ENCODE data around the gene MAFG. TPM values are rescaled to one million over a fixed set of nuclear protein-coding genes. Genes with fewer than 3 reads are reported as not detected.
"Not testable (repeated sequence)": the region's sequence is repeated elsewhere in the genome, so short reads cannot be mapped to it uniquely, and the experiment has no call there.

MAFG gene
- total RNA-seq, 1 donor from 2014 or later = 24.1 TPM

- peaks cover 3% of the 10 kb centered on the region for H3K36me3 Mint-ChIP-seq (ENCODE audit: low read depth)
Observed at GRCh38 chr17:81918832-81919545, 8.5 kb downstream of the MAFG start.

GRCh38 chr17:81918333-81918669 lies 9.2 kb downstream of the MAFG start:
- peaks cover 11% of the 10 kb centered on the region for H3K4me1 Mint-ChIP-seq
- DNase-seq (ENCODE audit: low read depth, low spot score); H3K36me3 Mint-ChIP-seq (ENCODE audit: low read depth); H3K27me3 Mint-ChIP-seq (ENCODE audit: low read depth); H3K9me3 Mint-ChIP-seq: not testable (repeated sequence)
- H3K27ac Mint-ChIP-seq (ENCODE audit: unreplicated experiment) = peak overlapping the region; percentile 62
- TF ChIP-seq CTCF (conservative IDR thresholded peaks at IDR 0.05) = peak; percentile 29
- peak overlapping the region; percentile 90 for H3K4me3 Mint-ChIP-seq

More at GRCh38 chr17:81918832-81919545, 8.5 kb downstream of the MAFG start:
- H3K9me3 Mint-ChIP-seq = no peaks in the 10 kb centered on the region
- H3K27ac Mint-ChIP-seq (ENCODE audit: unreplicated experiment) = no peak overlapping the region
- H3K4me3 Mint-ChIP-seq = peak overlapping the region; percentile 90
- no peak for TF ChIP-seq CTCF (conservative IDR thresholded peaks at IDR 0.05)
- no peak for DNase-seq (ENCODE audit: low read depth, low spot score)
- no peaks in the 10 kb centered on the region for H3K27me3 Mint-ChIP-seq (ENCODE audit: low read depth)
- peaks cover 13% of the 10 kb centered on the region for H3K4me1 Mint-ChIP-seq

GRCh38 chr17:81917565-81918332 lies 9.8 kb downstream of the MAFG start, which contains the start of gene SIRT7:
Gene SIRT7 (minus strand): TSS chr17:81918176. CDS start chr17:81918131, 45 bp downstream.
- H3K9me3 Mint-ChIP-seq = no peaks in the 10 kb centered on the region
- peaks cover 9% of the 10 kb centered on the region for H3K4me1 Mint-ChIP-seq
- H3K27ac Mint-ChIP-seq (ENCODE audit: unreplicated experiment) = peak within 1 kb of the TSS; percentile 62
- TF ChIP-seq CTCF (conservative IDR thresholded peaks at IDR 0.05) = no peak
- H3K4me3 Mint-ChIP-seq = peak within 1 kb of the TSS; percentile 90
- peaks cover 9% of the 10 kb centered on the region for H3K36me3 Mint-ChIP-seq (ENCODE audit: low read depth)
- H3K27me3 Mint-ChIP-seq (ENCODE audit: low read depth) = no peaks in the 10 kb centered on the region
- DNase-seq (ENCODE audit: low read depth, low spot score) = peak; percentile 65

GRCh38 chr17:81916234-81917001 lies 11.1 kb downstream of the MAFG start:
- Mint-ChIP-seq H3K4me1 (peaks cover 9% of the 10 kb centered on the region), H3K27me3 (ENCODE audit: low read depth) (no peaks in the 10 kb centered on the region), H3K27ac (ENCODE audit: unreplicated experiment) (no peak overlapping the region), H3K9me3 (no peaks in the 10 kb centered on the region), H3K36me3 (ENCODE audit: low read depth) (peaks cover 7% of the 10 kb centered on the region), H3K4me3 (peak overlapping the region; percentile 83)
- DNase-seq (ENCODE audit: low read depth, low spot score) = no peak
- no peak for TF ChIP-seq CTCF (conservative IDR thresholded peaks at IDR 0.05)

GRCh38 chr17:81915331-81915730 lies 12.2 kb downstream of the MAFG start:
- no peak overlapping the region for H3K27ac Mint-ChIP-seq (ENCODE audit: unreplicated experiment)
- H3K27me3 Mint-ChIP-seq (ENCODE audit: low read depth) = no peaks in the 10 kb centered on the region
- H3K4me1 Mint-ChIP-seq = peaks cover 12% of the 10 kb centered on the region
- no peak for TF ChIP-seq CTCF (conservative IDR thresholded peaks at IDR 0.05)
- DNase-seq (ENCODE audit: low read depth, low spot score) = no peak
- H3K4me3 Mint-ChIP-seq = peak overlapping the region; percentile 83
- H3K9me3 Mint-ChIP-seq = no peaks in the 10 kb centered on the region
- H3K36me3 Mint-ChIP-seq (ENCODE audit: low read depth) = peaks cover 7% of the 10 kb centered on the region
